Measurements from ENCODE around the gene TSNAXIP1.

GRCh38 chr16:67845291-67846062 lies 38.8 kb downstream of the TSNAXIP1 start:
- TF ChIP-seq POLR2A (IDR thresholded peaks at IDR 0.05) = no peak
- no peak for TF ChIP-seq CTCF (IDR thresholded peaks at IDR 0.05)
